Astrocyte of the spinal cord (primary cell): ENCODE measurements around the gene ZPBP.

ENCODE experiments used
- DNase-seq: peaks from one replicate; pipeline ENCODE4 v3.0.0; 2011; ENCODE audit warnings: low read depth, low spot score
- H3K4me3 ChIP-seq: 2 replicates; pipeline ENCODE4 v1.5.1; 2011; ENCODE audit warnings: low read depth, mild to moderate bottlenecking, low read length, moderate library complexity
- in situ Hi-C: cut with HindIII; loops from 2 replicates; pipeline ENCODE4 v1.10.0; 2017; ENCODE audit warnings: low sequenced_read_pairs
- TF ChIP-seq, protein P1 (sequence below): IDR thresholded peaks from 2 replicates; pipeline ENCODE4 v1.5.1; 2012; ENCODE audit warnings: low read depth, mild to moderate bottlenecking, low read length, inconsistent platforms

The ZPBP gene

GRCh38 chr7:49995681-49996080 is 97.4 kb downstream of the ZPBP start:
- TF ChIP-seq, protein P1, sequence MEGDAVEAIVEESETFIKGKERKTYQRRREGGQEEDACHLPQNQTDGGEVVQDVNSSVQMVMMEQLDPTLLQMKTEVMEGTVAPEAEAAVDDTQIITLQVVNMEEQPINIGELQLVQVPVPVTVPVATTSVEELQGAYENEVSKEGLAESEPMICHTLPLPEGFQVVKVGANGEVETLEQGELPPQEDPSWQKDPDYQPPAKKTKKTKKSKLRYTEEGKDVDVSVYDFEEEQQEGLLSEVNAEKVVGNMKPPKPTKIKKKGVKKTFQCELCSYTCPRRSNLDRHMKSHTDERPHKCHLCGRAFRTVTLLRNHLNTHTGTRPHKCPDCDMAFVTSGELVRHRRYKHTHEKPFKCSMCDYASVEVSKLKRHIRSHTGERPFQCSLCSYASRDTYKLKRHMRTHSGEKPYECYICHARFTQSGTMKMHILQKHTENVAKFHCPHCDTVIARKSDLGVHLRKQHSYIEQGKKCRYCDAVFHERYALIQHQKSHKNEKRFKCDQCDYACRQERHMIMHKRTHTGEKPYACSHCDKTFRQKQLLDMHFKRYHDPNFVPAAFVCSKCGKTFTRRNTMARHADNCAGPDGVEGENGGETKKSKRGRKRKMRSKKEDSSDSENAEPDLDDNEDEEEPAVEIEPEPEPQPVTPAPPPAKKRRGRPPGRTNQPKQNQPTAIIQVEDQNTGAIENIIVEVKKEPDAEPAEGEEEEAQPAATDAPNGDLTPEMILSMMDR: no peak
- in situ Hi-C loops: no loop called here
- H3K4me3 ChIP-seq: no peak overlapping the region
- DNase-seq: no peak

- H3K4me3 ChIP-seq: no peak overlapping the region
- in situ Hi-C loops: no loop called here
- DNase-seq: no peak
- TF ChIP-seq, protein P1: no peak
Measured at GRCh38 chr7:49986191-49986590, 106.9 kb downstream of the ZPBP start.

- in situ Hi-C loops: no loop called here
- TF ChIP-seq, protein P1: no peak
- DNase-seq: no peak
- no peak overlapping the region for H3K4me3 ChIP-seq
Measured at GRCh38 chr7:49980465-49980864, 112.6 kb downstream of the ZPBP start.

DNA sequence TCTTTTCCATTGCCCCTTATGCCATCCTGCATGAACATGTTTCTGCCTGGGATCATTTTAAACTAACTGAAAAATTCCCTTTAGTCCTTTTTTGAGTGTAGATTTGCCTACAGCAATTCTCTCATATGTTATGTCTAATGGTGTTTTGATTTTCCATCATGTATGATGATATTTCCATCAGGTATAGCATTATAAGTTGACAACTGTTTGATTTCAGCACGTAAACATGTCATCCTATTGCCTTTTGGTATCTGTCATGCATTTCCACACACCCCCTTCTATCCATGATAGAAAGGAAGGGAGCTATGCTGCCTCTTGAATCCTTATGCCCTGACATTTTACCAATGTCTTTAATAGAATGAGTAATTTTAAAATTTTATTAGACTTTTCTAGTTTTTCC is 116.8 kb downstream of the ZPBP start:
- in situ Hi-C loops: no loop called here
- no peak overlapping the region for H3K4me3 ChIP-seq
- TF ChIP-seq, protein P1: no peak
- no peak for DNase-seq

- no peak overlapping the region for H3K4me3 ChIP-seq
- TF ChIP-seq, protein P1: no peak
- DNase-seq: no peak
- in situ Hi-C loops: no loop called here
Measured at GRCh38 chr7:49974035-49974434, 119.0 kb downstream of the ZPBP start.

DNA sequence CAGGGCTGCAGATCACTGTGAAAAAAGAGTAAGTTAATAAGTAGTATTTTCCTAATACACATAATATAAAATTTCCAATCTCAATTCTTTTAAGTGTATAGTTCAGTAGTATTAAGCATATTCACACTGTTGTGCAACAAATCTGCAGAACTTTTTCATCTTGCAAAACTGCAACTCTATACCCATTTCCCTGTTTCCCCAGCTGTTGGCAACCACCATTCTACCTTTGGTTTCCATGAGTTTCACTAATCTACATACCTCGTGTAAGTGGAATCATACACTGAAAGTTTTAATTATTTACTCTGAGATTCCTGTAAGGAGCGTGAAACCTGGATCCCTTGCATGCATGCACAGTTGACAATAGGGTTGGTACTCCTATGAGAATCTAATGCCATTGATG is 155.4 kb downstream of the ZPBP start:
- in situ Hi-C loops: no loop called here
- H3K4me3 ChIP-seq: no peak overlapping the region
- no peak for DNase-seq
- TF ChIP-seq, protein P1: no peak

DNA sequence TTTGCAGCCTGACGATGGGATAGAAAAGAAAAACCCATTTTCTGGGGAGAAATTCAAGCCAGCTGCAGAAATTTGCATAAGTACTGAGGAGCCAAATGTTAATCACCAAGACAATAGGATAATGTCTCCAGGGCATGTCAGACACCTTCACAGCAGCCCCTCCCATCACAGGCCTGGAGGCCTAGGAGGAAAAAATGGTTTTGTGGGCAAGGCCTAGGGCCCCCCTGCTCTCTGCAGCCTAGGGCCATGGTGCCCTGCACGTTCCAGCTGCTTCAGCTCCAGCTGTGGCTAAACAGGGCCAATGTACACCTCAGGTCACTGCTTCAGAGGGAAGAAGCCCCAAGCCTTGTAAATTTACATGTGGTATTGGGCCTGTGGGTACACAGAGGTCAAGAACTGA is 161.4 kb downstream of the ZPBP start:
- TF ChIP-seq, protein P1: no peak
- in situ Hi-C loops: no loop called here
- H3K4me3 ChIP-seq: no peak overlapping the region
- DNase-seq: no peak
